Anterior cingulate cortex (tissue), 58 donors: ENCODE results near the gene MAP4K4.

Experiments used
- DNase-seq, 58 donors: peaks; one replicate each; lab custom pipeline; 2025; lab: John Stamatoyannopoulos, UW

Gene MAP4K4

DNA sequence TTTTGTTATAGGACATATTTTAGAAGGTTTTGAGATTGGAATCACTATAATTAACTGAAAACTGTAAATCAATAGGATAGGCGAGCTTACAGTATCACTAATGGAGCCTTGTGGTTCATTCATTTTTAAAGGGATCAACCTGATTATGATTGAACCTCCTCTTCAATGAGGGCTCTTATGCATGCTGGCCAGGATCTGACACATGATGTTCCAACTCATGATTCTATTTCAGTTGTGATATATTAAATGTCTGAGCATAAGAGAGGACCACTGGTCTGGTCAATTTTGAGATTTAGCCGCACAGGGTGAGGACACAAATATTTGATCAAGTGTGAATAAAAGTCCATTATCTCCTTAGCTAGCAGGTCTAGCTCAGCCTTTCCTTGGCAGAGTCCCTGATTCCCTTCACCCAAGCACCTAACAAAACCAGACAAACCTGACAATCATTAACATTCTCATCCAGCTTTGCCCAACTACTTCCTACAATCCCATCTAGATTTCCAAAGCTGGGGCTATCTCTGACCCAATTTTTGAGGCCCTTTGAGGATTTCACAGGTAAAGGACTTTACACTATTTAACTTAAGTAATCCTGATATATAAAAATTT lies 6.9 kb upstream of the MAP4K4 start:
- DNase-seq: no peak

DNA sequence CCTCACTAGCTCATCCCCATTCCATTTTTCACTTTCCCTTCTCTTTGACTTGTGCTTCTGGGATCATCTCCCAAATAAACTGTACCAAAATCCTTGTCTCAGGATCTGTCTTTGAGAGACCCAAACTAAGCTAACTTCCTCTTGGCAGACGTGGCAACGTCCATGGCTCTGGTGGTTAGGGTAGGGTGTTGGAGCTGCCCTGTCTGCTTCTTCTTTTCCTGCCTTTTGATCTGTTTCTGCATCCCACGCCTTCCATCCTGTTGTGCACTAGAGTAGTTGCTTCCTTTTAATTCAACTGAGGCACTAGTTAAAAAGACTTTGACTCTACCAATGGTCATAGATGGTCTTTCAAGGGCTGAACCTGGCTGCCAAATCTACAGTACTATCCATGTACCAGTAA lies 5.5 kb upstream of the MAP4K4 start:
- DNase-seq: no peak

DNA sequence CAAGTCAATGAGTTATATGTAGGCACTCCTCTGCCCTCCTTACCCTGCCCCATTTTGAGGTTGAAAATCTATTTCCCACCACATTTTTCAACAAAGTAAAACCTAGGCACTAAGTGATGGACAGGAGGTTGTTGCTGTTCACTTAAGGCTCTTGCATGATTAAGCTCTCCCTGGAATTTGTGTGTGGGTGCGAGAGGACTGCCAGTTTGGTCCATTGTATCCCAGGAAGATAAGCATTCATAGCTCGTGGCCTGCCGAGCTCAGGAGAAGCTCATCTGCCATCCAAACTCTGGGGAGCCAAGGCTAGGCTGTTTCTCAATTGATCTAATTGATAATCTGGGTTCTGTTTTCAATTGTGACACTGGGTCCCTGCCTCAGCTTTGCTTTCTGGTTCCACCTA lies 4.7 kb upstream of the MAP4K4 start:
- no peak for DNase-seq

DNA sequence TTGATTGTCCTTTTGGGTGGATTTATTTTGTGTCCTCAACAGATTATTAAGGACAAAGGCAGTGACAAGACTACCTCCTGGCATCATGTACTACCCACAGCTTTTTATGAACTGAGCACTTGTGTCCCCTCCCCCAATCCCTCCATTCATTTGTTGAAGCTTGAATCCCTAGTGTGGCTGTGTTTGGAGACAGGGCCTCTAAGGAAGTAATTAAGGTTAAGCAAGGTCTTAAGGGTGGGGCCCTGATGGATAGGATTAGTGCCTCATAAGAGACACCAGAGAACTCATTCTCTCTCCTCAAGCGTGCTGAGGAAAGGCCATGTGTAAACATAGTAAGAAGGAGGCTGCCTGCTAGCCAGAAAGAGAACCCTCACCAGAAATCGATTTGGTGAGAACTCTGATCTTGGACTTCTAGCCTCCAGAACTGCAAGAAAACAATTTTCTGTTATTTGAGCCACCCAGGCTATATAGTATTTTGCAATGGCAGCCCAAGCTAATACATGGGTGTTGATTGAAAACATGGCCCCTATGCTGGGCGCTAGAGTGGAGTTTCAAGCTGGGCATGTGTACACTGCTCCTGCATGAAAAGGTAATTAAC lies 3.4 kb upstream of the MAP4K4 start:
- DNase-seq: no peak

DNA sequence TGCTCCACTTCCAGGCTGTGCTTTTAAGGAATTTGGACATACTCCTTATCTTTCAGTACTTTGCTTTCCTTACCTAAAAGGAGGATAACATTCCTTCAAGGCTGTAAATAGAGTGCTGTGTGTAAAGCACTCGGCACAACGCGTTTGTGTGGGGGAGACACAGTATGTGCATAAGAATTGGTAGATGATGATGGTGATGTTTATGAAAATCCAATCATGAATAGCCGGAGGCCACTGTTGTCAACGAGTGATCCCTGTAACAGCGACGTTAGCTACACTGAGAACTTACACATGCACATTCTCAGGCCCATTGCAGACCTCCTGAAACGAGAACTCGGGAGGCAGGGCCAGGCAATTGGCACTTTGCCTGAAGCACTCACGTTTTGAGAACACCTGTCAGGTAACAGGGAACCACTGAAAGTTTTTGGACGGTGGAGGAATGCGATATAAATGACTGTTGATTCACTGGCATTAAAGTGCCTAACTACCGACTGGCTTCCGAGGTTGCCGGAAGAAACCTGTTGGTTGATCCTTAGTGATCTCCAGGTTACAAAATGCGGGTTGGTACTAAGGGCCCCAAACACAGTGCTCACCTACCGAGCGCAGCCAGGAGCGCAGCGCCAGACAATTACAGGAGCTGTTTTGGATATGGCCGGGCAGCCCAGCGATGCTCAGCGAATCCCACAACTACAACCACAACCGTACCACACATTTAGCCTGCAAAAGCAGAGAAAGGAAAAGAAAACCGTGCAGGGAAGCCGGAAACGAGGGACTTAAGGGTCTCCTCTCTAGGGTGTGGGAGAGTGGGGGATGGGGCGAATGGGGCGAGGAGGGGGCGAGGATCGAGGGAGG lies 1.0 kb upstream of the MAP4K4 start:
- peak in 22 of 58 donors; percentile 28 to 68 (median 52) for DNase-seq

DNA sequence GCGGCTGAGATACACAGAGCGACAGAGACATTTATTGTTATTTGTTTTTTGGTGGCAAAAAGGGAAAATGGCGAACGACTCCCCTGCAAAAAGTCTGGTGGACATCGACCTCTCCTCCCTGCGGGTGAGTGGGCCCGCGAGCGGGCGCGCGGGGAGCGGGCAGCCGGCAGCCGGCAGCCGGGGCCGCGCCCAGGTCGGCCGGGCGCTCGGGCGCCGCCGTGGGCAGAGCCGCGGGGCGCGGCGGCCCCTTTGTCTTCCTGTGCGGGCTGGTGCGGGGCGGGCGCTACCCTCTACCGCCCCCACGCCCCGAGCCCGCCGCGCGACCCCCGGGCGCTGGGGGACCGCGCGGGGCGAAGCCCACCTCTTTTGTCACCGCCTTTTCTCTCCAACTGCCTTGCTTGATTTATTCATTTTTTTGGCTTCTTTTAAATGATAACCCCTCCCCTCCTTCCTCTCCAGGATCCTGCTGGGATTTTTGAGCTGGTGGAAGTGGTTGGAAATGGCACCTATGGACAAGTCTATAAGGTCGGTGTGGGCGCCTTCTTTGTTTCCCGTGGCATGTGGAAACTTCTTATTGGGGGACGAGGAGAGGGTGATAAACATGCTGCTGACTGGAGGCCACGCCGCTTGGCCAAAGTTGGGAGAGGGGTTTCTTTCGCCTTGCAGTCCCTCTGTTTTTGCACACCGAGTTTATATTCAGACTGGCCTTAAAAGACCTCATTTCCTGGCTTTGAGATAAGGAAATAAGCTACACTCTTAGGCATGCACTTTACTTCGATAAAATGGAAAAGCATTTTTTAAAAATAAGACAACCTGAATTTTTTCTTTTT lies 722 bp downstream of the MAP4K4 start:
- DNase-seq: peak in 6 of 58 donors; percentile 11 to 42 (median 28)

DNA sequence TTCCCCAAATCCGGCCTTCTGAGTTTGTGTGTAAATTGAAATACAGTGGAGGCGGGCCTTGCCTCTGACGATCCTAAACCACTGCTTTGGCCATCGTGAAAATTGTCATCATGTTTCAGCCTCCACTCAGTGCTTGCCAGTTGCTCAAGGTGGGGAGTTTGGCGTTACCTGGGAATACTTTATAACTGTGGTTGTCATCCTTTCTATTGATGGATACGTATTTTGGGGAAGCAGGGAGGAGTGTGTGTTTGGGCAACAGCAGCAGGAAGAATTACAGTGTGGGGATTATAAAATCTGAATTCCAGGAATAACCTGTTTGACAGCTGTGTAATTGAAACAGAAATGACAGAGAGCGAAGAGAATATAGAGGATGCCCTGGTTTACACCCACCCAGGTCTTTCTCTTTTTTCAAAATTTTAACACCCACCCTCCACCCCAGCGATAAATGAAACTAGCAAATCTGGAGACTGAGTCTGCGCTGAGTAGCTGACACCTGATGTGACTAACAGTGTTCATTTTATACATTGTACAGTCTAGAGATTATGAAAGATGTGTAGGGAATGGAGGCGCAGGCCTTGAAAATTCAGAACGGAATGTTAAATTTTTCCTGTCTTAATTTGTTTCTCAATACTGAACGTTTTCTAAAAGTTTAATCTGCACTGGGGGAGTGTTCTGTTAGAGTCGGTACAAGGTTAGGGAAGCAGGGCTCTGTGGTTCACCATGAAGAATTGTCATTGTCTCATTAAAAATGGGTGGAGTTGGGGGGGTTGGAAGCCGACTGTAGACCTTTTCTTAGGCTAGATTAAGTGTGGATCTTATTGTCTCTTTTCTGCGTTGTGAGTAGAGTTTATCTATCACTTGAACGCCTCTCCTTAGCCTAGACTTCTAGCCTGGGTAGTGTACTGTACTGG lies 1.6 kb downstream of the MAP4K4 start:
- DNase-seq: peak in 8 of 58 donors; percentile 9 to 51 (median 26)

DNA sequence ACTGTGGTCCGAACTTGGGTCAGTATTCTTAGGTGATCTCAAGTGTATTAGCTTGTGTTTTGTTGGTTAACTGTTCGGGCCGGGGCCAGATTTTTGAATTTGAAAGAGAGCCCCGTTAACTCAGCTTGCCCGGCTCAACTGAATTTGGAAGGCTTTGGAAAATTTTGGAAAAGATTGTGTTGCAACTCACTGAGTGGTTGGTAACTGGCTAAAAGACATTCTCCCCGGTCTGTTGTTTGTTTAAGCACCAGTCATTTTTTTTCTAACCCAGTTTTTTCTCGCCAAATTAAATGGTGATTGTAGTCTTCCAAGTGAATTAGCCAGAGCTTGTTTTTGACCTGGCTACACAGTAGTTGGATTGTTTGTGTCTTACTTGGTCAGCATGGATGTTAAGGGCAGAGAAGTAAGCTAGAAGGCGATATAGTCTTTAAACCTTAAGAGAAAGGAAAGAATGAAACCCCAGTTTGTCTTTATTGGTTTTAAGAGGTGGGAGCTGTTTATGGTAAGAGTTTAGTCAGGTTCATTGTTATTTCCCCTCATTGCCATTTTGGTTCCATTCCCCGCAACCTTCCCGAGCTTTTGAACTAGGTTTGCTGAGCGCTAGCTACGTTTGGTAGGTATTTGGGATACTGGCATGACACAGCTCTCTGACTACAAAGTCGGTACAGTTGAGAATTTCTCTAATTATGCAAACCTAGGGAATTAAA lies 2.4 kb downstream of the MAP4K4 start:
- peak in 9 of 58 donors; percentile 18 to 51 (median 43) for DNase-seq

DNA sequence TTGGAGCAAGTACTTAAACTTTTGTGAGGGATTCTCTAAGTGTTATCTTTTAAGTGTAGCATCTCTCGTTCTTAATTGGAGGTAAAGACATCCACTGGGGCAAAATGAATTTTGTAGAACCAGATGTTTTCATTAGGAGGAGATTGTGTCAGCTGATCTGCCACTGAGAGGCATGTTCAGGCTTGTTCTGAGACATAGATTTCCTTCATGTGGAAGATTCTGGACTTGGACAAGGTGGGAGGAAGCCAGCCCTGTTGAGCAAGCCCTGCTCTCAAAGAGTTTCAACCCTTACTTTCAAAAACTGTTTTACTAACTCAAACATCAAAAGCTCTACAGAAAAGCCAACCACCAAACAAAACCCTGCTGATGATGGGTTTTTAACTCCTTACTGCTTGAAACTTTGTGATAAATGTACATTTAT lies 6.5 kb downstream of the MAP4K4 start:
- peak in 7 of 58 donors; percentile 8 to 33 (median 20) for DNase-seq

DNA sequence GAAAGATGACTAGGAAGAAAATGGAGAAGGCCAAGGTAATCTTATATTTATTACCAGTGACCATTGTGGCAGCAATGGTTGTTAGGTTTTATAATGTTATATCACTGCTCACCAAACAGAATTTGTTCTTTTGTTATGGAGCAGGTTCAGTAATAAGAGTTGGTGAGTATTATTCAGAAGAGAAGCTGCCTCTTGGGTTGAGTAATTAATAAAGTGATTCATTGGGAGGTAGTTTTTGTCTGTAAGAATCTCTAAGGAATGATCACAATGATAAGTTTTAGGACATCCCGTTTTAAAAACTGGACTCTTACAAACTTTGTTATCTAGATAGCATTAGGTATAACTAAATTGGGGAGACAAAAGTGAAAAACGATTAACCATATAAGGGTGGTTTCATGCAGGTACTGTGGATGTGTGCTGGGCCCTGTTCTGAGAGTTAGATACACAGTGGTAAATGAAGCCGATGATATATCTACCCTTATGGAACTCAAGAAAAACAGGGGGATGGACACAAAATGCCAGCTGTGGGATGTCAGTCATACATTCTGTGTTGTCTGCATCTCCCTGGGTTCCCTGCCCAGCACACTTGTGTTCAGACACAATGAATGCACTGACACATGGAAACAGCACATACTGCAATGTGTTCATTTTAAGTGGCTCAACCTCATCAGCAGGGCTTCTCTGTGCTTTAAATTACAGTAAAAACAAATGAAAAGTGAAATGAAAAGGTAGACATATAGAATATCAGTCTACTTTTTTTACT lies 7.5 kb downstream of the MAP4K4 start:
- DNase-seq: no peak

DNA sequence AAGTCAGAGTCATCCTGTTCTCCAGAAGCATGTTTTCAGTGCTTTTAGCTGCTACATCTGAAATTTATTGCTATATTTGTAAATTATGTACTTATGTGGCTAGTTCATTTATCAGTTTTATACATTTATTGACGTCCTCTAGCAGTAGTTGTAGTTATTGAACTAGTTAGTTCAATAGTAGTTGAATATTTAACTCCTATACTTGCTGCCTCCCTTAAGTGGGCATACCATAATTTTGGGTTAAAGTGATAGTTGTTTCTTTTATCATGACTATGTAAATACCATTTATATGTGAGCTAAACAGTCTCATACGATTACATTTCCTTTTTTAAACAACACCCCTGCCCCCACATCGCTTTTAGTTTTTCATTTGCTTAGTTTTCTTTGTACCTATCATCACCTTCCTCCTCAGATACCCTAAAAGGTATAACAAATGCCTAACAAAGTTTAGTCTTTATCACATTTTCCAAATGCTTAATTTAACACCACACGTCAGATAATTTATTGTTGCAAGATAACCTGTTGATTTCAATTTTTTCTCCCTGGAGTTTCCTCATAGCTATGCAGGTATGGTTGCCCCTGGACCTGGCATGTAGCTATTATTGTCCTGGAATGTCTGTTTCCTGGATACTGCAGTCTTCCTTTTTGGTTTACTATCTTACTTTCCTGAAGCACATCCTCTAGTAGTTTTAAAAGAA lies 8.8 kb downstream of the MAP4K4 start:
- DNase-seq: no peak

DNA sequence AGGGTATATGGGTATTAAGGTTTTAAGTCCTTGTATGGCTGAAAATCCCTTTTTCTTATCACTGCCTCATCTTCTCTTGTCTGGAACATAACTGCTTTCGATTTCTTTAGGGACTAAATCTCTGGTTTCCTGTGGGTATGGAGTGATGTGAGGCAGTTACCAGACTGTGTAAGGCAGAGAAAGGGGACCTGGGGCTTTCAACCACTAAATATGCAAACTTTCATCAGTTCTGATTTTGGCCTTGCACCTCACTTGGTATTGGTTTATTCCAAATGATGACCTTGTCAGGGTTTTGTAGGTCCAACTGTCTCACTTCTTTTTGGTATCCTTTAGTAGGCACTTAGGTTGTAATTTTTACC lies 9.3 kb downstream of the MAP4K4 start:
- no peak for DNase-seq

DNA sequence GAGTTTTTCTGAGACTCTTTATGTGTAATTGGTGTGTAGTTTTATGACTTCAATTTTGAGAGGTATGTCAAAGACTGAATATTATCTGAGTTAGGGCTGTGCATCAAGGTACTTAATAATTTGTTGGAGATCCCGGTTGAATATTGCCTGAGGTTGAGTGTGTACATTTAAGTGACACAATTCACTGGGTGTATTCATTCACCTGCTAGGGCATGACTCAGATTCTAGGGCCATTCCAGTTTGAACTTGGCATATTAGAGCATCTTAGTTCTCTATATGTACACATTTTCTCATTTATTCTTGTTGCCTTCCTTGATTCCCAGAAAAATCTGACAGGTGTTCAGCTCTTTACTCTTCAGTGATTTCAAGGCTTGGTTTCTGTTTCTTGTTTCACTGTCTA lies 12.5 kb downstream of the MAP4K4 start:
- DNase-seq: no peak

DNA sequence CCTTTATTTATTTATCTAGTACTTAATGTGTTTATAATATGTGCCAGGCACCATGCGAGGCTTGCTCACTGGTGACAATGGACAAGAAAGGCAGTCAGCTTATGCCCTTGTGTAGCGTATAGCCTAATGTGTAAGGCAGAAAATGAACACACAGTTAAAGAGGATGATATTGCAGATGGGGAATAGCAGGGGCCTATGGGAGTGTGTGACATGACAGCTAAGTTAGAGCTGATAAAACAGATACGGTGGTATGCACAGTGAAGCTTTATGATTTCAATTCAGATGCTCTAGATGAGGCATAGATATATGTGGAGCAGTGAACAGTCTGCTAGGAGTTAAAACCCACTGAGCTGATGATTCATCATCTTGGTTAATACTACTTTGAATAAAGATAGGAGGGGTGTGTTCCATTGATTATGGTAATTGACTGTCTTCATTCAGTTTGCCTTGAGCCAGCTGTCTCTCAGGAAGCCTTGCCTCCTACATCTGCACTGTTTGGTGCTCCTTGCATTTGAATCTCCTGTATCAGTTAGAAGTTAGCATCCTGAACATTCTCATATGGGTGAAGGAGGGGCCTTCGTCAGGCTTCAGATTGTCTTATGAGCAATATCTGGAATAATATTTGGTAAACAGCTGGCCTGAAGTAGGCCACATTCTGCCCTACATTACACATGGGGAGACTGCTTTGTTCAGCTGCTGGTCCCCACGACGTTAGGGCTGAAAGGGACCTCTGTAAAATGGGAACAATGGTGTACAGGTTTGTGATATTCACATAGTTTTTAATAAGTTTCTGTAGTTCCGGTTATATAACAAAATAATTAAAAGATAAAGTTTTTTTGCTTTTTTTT lies 13.2 kb downstream of the MAP4K4 start:
- no peak for DNase-seq

DNA sequence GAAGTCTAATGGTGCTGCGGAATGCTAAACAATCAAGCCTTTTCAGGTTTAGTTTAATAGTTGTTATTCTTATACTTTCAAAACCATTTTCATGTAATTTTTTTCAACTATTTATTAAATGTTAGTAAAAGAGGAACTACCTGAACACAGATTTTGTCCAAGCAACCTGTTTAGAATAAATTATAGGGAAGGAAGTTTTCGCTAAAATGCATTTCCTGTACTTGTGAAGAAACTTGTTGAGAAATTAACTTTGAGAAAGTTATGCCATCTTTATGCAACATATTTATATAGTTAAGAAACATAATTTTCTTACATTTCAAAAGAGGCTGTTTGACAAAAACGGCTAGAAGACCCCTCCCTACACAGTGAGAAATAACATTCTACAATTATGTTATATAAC lies 16.6 kb downstream of the MAP4K4 start:
- no peak for DNase-seq

DNA sequence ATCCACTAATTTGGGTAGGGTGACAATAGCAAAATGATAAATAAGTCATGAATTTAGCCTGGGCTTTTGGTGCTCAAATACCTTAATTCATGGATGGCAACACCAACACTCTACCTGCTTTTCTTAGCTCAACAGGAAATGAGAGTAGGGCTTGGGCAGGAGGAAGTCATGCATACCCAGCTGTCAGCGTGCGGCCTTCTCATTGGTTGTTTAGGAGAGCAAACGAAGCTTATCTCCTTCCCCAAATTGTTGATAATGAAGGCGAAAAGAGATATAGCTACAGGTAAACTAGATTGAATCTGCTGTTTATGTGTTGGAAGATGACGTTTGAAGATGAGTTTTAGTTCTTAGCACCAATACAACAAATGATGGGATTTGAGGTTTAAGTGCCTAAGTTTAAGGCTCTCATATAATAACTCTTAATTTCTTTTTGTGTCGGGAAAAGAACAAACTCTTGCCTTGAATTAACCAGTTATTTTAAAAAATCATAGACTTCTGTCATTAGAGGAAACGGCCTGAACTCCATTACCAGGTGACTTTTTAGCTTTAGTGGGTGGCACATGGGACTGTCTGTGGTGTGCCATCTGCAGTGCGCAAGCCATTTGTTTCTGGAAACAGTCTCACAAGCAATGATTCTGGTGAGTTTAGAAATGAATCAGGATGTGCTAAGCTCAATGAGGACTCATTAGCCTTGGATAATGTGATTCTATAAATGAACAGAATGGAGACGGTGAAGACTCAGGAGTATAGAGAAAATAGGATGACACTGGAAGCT lies 19.8 kb downstream of the MAP4K4 start:
- DNase-seq: peak in 1 of 58 donors; percentile 9
